Measurements from ENCODE around the gene ALDH4A1.

Gene ALDH4A1

GRCh38 chr1:18946550-18947381, 44.4 kb upstream of the ALDH4A1 start:
- TF ChIP-seq POLR2A (IDR thresholded peaks at IDR 0.05; ENCODE audit: low read depth, low read length) (no peak), TAF1 (IDR thresholded peaks at IDR 0.05; ENCODE audit: borderline replicate concordance, low read depth, low read length) (no peak), POLR2AphosphoS5 (IDR thresholded peaks at IDR 0.05; ENCODE audit: low read depth, low read length) (no peak)
- DNase-seq (ENCODE audit: insufficient read length): no peak
- no peak for FAIRE-seq

GRCh38 chr1:18945401-18945849, 43.1 kb upstream of the ALDH4A1 start:
- FAIRE-seq (no peak), DNase-seq (ENCODE audit: insufficient read length) (no peak)
- TF ChIP-seq POLR2A (IDR thresholded peaks at IDR 0.05; ENCODE audit: low read depth, low read length): no peak
- no peak for TF ChIP-seq POLR2AphosphoS5 (IDR thresholded peaks at IDR 0.05; ENCODE audit: low read depth, low read length)
- no peak for TF ChIP-seq TAF1 (IDR thresholded peaks at IDR 0.05; ENCODE audit: borderline replicate concordance, low read depth, low read length)

DNA sequence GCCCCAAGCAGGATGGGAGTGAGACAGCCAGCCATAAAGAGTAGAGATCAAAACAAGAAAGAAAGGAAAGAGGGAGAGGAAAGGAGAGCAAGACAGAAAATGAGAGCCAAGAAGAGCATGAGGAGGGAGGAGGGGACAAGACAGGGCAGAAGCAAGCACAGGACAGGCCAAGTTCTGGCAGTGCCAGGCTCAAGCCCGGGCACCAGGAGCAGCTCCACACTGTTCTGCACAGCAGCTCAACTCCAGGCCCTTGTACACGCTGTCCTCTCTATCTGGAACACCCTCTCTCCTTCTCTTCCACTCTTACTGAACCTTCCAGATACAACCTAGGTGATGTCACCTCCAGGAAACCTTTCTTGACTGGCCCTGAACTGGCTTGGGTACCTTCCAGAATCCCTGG, 42.5 kb upstream of the ALDH4A1 start:
- FAIRE-seq (no peak), DNase-seq (ENCODE audit: insufficient read length) (no peak)
- TF ChIP-seq POLR2AphosphoS5 (IDR thresholded peaks at IDR 0.05; ENCODE audit: low read depth, low read length): no peak
- no peak for TF ChIP-seq TAF1 (IDR thresholded peaks at IDR 0.05; ENCODE audit: borderline replicate concordance, low read depth, low read length)
- no peak for TF ChIP-seq POLR2A (IDR thresholded peaks at IDR 0.05; ENCODE audit: low read depth, low read length)

DNA sequence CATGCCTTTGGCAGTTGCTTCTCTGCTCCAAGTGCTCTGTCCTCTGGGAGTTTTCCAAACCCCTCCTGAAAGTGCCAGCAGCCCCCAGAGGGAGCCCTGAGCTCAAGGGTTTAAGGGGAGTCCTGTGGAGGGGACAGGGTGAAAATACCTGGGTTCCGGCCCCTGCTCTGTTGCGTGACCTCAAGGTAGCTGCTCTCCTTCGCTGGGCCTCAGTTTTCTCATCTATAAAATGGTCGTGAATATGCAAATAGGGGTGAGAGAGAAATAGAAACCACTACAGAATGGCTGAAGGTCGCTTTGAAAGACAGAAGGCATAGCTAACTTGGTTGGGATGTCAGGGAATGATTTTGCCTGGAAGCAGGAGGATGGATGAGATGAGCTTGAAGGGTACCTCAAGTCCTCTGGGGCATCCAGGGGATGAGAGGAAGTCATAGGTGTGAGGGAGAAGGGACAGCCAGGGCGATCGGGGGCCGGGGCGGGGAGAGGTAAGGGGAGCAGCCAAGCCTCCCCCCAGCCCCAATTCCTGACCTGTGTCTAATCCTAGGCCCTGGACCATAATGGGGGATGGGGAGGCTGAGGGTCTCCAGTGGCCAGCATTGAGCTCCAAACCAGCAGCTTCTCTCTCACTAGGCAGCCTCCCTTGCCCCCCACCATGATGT, 41.7 kb upstream of the ALDH4A1 start:
- DNase-seq (ENCODE audit: insufficient read length) (no peak), FAIRE-seq (no peak)
- TF ChIP-seq POLR2A (IDR thresholded peaks at IDR 0.05; ENCODE audit: low read depth, low read length): no peak
- no peak for TF ChIP-seq TAF1 (IDR thresholded peaks at IDR 0.05; ENCODE audit: borderline replicate concordance, low read depth, low read length)
- TF ChIP-seq POLR2AphosphoS5 (IDR thresholded peaks at IDR 0.05; ENCODE audit: low read depth, low read length): no peak

- TF ChIP-seq POLR2AphosphoS5 (IDR thresholded peaks at IDR 0.05; ENCODE audit: low read depth, low read length) (no peak), TAF1 (IDR thresholded peaks at IDR 0.05; ENCODE audit: borderline replicate concordance, low read depth, low read length) (no peak), POLR2A (IDR thresholded peaks at IDR 0.05; ENCODE audit: low read depth, low read length) (no peak)
- FAIRE-seq: no peak
- DNase-seq (ENCODE audit: insufficient read length): no peak
These were observed 40.8 kb upstream of the ALDH4A1 start for GRCh38 chr1:18943162-18943561.

DNA sequence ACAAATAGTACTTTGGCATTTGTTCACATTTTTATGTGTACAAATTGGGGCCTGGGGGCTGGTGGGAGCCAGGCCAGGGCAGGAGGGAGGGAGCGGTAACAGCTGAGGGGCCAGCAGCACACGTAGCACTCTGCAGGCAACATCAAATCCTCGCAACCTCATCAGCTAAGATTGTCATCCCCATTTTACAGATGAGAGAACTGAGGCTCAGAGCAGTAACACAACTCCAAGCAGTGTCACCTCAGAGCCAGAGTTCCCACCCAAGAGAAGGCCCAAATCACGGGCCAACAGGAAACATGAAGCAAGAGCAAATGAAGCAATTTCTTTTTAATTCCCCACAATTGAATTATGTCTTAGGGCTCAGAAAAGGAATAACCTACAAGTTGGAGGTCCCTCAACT, 40.0 kb upstream of the ALDH4A1 start:
- TF ChIP-seq TAF1 (IDR thresholded peaks at IDR 0.05; ENCODE audit: borderline replicate concordance, low read depth, low read length): no peak
- TF ChIP-seq POLR2AphosphoS5 (IDR thresholded peaks at IDR 0.05; ENCODE audit: low read depth, low read length): no peak
- no peak for TF ChIP-seq POLR2A (IDR thresholded peaks at IDR 0.05; ENCODE audit: low read depth, low read length)
- FAIRE-seq: no peak
- DNase-seq (ENCODE audit: insufficient read length): no peak

GRCh38 chr1:18941221-18942141, 39.1 kb upstream of the ALDH4A1 start:
- TF ChIP-seq TAF1 (IDR thresholded peaks at IDR 0.05; ENCODE audit: borderline replicate concordance, low read depth, low read length): no peak
- TF ChIP-seq POLR2A (IDR thresholded peaks at IDR 0.05; ENCODE audit: low read depth, low read length): no peak
- no peak for TF ChIP-seq POLR2AphosphoS5 (IDR thresholded peaks at IDR 0.05; ENCODE audit: low read depth, low read length)
- FAIRE-seq (no peak), DNase-seq (ENCODE audit: insufficient read length) (no peak)

DNA sequence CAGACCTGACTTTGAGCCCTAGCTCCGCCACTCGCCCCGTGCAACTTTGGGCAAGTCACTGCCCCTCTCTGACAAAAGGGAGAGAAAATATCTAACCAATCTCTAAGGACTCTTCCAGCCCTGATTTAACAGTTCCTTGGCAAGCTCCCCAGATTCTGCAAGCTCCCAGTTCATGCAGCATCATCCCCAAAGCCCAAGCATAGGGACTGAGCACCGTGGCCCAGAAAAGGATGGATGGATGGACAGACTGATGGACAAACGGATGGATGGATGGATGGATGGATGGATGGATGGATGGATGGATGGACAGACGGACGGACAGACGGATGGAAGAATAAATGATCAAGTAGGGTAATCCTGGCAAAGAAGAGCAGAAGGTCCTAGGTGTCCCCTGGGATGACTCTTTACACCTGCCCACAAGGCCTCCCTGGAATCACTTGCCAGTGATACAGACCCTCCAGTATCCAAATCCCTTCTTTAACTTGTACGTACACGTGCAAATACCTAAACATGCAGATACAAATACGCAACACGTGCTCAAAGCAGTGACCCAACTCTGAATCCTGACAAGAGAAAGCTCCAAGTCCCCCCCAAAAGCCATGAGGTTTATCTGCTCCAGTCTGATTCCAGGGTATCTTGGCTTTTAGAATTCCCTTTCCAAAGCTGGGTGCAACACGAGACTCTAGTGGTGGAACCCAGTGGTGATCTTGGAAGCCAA, 38.1 kb upstream of the ALDH4A1 start:
- DNase-seq (ENCODE audit: insufficient read length) (no peak), FAIRE-seq (no peak)
- no peak for TF ChIP-seq POLR2AphosphoS5 (IDR thresholded peaks at IDR 0.05; ENCODE audit: low read depth, low read length)
- no peak for TF ChIP-seq TAF1 (IDR thresholded peaks at IDR 0.05; ENCODE audit: borderline replicate concordance, low read depth, low read length)
- TF ChIP-seq POLR2A (IDR thresholded peaks at IDR 0.05; ENCODE audit: low read depth, low read length): no peak

- no peak for FAIRE-seq
- TF ChIP-seq TAF1 (IDR thresholded peaks at IDR 0.05; ENCODE audit: borderline replicate concordance, low read depth, low read length) (no peak), POLR2A (IDR thresholded peaks at IDR 0.05; ENCODE audit: low read depth, low read length) (no peak), POLR2AphosphoS5 (IDR thresholded peaks at IDR 0.05; ENCODE audit: low read depth, low read length) (no peak)
- no peak for DNase-seq (ENCODE audit: insufficient read length)
These were observed 37.3 kb upstream of the ALDH4A1 start for GRCh38 chr1:18939398-18940302.

DNA sequence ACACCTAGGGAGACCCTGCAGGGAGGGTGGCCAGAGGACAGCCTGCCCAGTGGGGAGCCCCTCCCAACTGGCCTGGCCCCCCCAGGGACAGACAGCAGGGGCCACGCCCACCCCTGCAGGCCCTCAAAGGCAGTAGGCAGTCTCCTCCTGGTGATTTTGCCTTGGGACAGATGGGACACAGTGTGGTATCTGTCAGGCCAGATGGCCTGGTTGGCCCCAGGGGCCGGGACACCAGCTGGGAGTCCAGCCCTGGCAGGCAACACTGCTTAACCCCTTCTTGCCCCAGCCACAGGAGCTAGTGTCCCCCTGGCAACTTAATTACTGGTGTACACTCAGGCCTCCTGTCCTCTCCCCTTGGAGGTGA, 36.3 kb upstream of the ALDH4A1 start:
- no peak for FAIRE-seq
- no peak for DNase-seq (ENCODE audit: insufficient read length)
- no peak for TF ChIP-seq TAF1 (IDR thresholded peaks at IDR 0.05; ENCODE audit: borderline replicate concordance, low read depth, low read length)
- TF ChIP-seq POLR2AphosphoS5 (IDR thresholded peaks at IDR 0.05; ENCODE audit: low read depth, low read length): no peak
- TF ChIP-seq POLR2A (IDR thresholded peaks at IDR 0.05; ENCODE audit: low read depth, low read length): no peak
